ENCODE results near the gene CRIM1. TPM values are rescaled to one million over a fixed set of nuclear protein-coding genes. Genes with fewer than 3 reads are reported as not detected.

Gene CRIM1
- polyA plus RNA-seq, 3 donors from 2014 or later = 1.9 to 3.3 (median 3.0) TPM

DNA sequence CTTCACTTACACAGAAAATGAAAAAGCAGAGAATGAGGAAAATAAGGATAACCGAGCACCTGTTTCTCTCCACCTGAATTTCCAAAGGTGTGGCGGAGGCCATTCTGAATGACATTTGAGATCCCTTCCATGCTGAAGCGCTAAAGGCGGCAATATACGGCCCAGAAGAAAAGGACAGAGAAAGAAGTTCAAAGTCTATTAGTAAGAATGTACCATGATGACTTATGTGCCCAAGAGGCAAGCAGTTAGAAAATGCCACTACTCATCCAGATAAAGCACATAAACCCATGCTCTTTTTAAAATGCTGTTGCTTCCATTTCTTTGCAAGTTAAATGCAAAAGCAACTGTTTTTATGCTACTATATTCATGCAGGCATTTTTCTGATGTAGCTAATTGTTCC lies 205.1 kb downstream of the CRIM1 start:
- H3K4me3 Mint-ChIP-seq = no peak overlapping the region
- no peaks in the 10 kb centered on the region for H3K9me3 Mint-ChIP-seq
- peaks cover 13 to 39% (median 20%) of the 10 kb centered on the region in 3 donors for H3K36me3 Mint-ChIP-seq
- H3K27ac Mint-ChIP-seq = no peak overlapping the region
- peaks cover 0 to 4% (median 2%) of the 10 kb centered on the region in 3 donors for H3K27me3 Mint-ChIP-seq (ENCODE audit: low read depth in 3 of 3)
- no peak for DNase-seq
- H3K4me1 Mint-ChIP-seq = peaks cover 4 to 8% of the 10 kb centered on the region in 2 donors

- no peak overlapping the region for H3K4me3 Mint-ChIP-seq
- no peak for DNase-seq
- peaks cover 0 to 4% (median 2%) of the 10 kb centered on the region in 3 donors for H3K27me3 Mint-ChIP-seq (ENCODE audit: low read depth in 3 of 3)
- H3K4me1 Mint-ChIP-seq = peaks cover 4 to 8% of the 10 kb centered on the region in 2 donors
- peaks cover 13 to 42% (median 20%) of the 10 kb centered on the region in 3 donors for H3K36me3 Mint-ChIP-seq
- no peaks in the 10 kb centered on the region for H3K9me3 Mint-ChIP-seq
- H3K27ac Mint-ChIP-seq = no peak overlapping the region
Observed at GRCh38 chr2:36561237-36561944, 205.8 kb downstream of the CRIM1 start.

DNA sequence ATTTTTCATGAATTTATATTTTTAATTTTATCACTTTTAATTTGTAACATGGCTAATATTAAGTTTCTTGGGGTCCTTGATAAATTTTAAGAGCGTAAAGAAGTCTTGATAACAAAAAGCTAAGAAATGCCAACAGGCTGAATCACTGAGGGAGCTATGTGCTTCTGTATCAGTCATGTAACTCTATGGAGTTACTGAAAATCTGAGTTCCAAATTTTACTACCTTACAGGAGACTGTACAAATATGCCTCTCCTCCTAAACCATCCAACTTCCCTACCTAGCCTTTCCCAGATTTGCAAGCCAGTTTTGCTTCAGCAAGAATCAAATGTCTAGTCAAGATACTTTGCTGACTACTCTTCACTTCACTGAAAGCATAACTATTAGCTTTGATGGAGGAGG lies 206.7 kb downstream of the CRIM1 start:
- Mint-ChIP-seq H3K4me1 (peaks cover 4 to 8% of the 10 kb centered on the region in 2 donors), H3K27ac (no peak overlapping the region), H3K36me3 (peaks cover 18 to 47% (median 26%) of the 10 kb centered on the region in 3 donors), H3K4me3 (no peak overlapping the region), H3K9me3 (no peaks in the 10 kb centered on the region), H3K27me3 (ENCODE audit: low read depth in 3 of 3) (peaks cover 0 to 4% (median 2%) of the 10 kb centered on the region in 3 donors)
- DNase-seq = no peak

GRCh38 chr2:36562973-36563532 lies 207.5 kb downstream of the CRIM1 start:
- DNase-seq = no peak
- Mint-ChIP-seq H3K36me3 (peaks cover 15 to 47% (median 26%) of the 10 kb centered on the region in 3 donors), H3K4me3 (no peak overlapping the region), H3K27ac (no peak overlapping the region), H3K4me1 (peaks cover 4 to 8% of the 10 kb centered on the region in 2 donors), H3K9me3 (no peaks in the 10 kb centered on the region), H3K27me3 (ENCODE audit: low read depth in 3 of 3) (peaks cover 0 to 4% (median 2%) of the 10 kb centered on the region in 3 donors)

GRCh38 chr2:36564377-36564930 lies 208.9 kb downstream of the CRIM1 start:
- no peak for DNase-seq
- H3K4me1 Mint-ChIP-seq = peaks cover 4 to 8% of the 10 kb centered on the region in 2 donors
- peaks cover 0 to 2% (median 1%) of the 10 kb centered on the region in 3 donors for H3K27me3 Mint-ChIP-seq (ENCODE audit: low read depth in 3 of 3)
- H3K36me3 Mint-ChIP-seq = peaks cover 12 to 45% (median 24%) of the 10 kb centered on the region in 3 donors
- no peaks in the 10 kb centered on the region for H3K9me3 Mint-ChIP-seq
- H3K4me3 Mint-ChIP-seq = no peak overlapping the region
- no peak overlapping the region for H3K27ac Mint-ChIP-seq

- Mint-ChIP-seq H3K9me3 (no peaks in the 10 kb centered on the region), H3K36me3 (peaks cover 12 to 34% (median 18%) of the 10 kb centered on the region in 3 donors), H3K27me3 (ENCODE audit: low read depth in 3 of 3) (peaks cover 0 to 2% (median 1%) of the 10 kb centered on the region in 3 donors), H3K4me3 (no peak overlapping the region), H3K4me1 (peaks cover 4 to 8% of the 10 kb centered on the region in 2 donors), H3K27ac (no peak overlapping the region)
- DNase-seq = no peak
Observed at GRCh38 chr2:36565712-36566111, 210.1 kb downstream of the CRIM1 start.

- DNase-seq = no peak
- H3K4me3 Mint-ChIP-seq = no peak overlapping the region
- H3K4me1 Mint-ChIP-seq = peaks cover 4 to 8% of the 10 kb centered on the region in 2 donors
- no peak overlapping the region for H3K27ac Mint-ChIP-seq
- peaks cover 13 to 31% (median 18%) of the 10 kb centered on the region in 3 donors for H3K36me3 Mint-ChIP-seq
- H3K27me3 Mint-ChIP-seq (ENCODE audit: low read depth in 3 of 3) = peaks cover 0 to 2% (median 1%) of the 10 kb centered on the region in 3 donors
- H3K9me3 Mint-ChIP-seq = no peaks in the 10 kb centered on the region
Observed at GRCh38 chr2:36566887-36567286, 211.3 kb downstream of the CRIM1 start.

DNA sequence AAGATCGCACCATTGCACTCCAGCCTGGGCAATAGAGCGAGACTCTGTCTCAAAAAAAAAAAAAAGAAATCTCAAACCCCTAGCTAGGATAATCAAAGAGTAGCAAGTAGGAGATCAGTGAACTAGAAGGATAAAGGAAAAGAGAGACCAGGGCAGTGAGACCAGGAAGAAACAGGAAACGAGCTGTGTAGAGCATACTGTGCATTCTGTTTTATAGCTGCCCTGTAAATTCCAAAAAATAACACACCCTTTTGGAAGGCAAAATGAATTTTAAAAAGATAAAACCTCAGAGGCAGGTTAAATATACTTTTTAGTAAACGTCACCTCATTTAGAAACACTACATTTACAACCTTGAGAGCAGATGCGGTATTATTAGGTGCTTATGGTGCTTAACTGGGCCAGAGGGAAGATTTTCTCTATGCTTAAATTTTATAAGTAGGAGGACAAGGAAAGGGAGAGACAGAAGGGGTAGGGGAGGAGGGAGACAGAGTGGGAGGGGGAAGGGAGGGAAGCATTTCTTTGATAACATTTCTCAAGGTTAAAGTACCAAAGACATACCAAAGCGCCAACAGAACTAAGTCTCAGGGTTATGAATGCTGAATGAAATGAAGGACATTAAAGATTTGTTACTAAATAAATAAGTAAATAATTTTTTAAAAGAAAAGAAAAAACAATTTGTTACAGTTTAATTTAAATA lies 212.3 kb downstream of the CRIM1 start:
- peaks cover 0 to 2% (median 1%) of the 10 kb centered on the region in 3 donors for H3K27me3 Mint-ChIP-seq (ENCODE audit: low read depth in 3 of 3)
- no peak overlapping the region for H3K4me3 Mint-ChIP-seq
- no peak for DNase-seq
- no peak overlapping the region for H3K27ac Mint-ChIP-seq
- peaks cover 16 to 34% (median 18%) of the 10 kb centered on the region in 3 donors for H3K36me3 Mint-ChIP-seq
- no peaks in the 10 kb centered on the region for H3K9me3 Mint-ChIP-seq
- H3K4me1 Mint-ChIP-seq = peaks cover 4 to 8% of the 10 kb centered on the region in 2 donors

GRCh38 chr2:36568516-36569246 lies 213.1 kb downstream of the CRIM1 start:
- Mint-ChIP-seq H3K36me3 (peaks cover 15 to 31% (median 16%) of the 10 kb centered on the region in 3 donors), H3K27ac (no peak overlapping the region), H3K9me3 (no peaks in the 10 kb centered on the region), H3K4me1 (peaks cover 2 to 3% of the 10 kb centered on the region in 2 donors), H3K4me3 (no peak overlapping the region), H3K27me3 (ENCODE audit: low read depth in 3 of 3) (peaks cover 0 to 1% (median 0%) of the 10 kb centered on the region in 3 donors)
- no peak for DNase-seq

DNA sequence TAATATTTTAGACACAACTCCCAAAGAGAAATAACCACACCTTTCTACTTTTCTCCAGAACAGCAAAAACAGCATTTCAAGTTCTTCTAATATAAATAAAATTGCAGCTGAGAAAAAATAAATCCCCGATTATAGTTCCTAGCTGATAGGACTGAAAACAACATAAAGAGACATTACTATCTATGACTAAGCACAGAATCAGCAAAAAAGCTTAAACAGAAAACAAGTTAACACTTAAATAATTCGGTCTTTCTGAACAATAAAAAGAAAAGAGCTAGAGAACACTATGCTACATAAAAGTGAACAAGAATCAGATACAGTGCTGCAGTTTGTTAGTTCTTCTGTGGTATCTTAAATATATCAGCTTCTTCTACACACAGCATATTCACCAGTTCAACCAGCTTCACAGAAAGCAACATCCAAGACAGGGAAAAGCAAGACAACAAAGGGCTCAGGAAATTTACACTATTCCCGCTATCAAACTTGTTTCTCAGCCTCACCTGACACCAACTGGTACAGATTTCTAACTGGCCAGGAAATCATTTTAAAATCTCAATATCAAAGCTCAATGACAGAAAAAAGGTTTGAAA lies 213.8 kb downstream of the CRIM1 start:
- Mint-ChIP-seq H3K4me3 (no peak overlapping the region), H3K36me3 (peaks cover 15 to 26% (median 19%) of the 10 kb centered on the region in 3 donors), H3K27ac (no peak overlapping the region), H3K9me3 (no peaks in the 10 kb centered on the region), H3K27me3 (ENCODE audit: low read depth in 3 of 3) (no peaks in the 10 kb centered on the region), H3K4me1 (no peaks in the 10 kb centered on the region)
- DNase-seq = no peak

GRCh38 chr2:36570416-36570815 lies 214.8 kb downstream of the CRIM1 start:
- H3K4me3 Mint-ChIP-seq = no peak overlapping the region
- H3K9me3 Mint-ChIP-seq = no peaks in the 10 kb centered on the region
- no peaks in the 10 kb centered on the region for H3K4me1 Mint-ChIP-seq
- H3K36me3 Mint-ChIP-seq = peaks cover 11 to 28% (median 16%) of the 10 kb centered on the region in 3 donors
- no peak overlapping the region for H3K27ac Mint-ChIP-seq
- no peaks in the 10 kb centered on the region for H3K27me3 Mint-ChIP-seq (ENCODE audit: low read depth in 3 of 3)
- no peak for DNase-seq

DNA sequence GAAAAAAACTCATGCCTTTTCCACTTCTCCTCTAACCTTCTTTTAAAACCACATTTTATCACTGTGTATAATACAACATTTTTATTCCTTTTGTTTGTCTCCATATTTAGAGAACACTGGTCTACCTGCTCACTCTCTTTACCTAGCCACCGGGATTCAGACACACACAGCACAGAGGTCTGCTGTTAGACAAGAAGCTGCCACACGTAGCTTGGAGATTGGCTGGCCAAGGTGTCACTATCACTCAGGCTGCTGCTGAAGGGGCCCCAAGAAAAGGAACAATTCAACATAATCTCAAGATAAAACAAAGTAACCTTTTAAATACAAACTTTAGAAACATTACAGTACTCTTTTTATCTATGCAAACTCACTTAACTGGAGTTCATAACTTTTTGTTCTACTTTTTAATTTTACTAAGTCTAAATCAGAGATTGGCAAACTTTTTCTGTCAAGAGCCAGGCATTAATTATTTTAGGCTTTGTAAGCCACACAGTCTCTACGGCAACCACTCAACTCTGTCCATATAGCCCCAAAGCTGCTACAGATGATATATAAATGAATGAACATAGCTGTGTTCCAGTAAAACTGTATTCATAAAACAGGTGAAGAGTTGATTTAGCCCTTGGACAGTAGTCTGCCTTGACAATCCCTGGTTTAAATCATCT lies 216.6 kb downstream of the CRIM1 start:
- H3K27ac Mint-ChIP-seq = peak overlapping the region in 2 of 6 donors; percentile 46 to 58

More for the DNA sequence above, 216.6 kb downstream of the CRIM1 start:
- Mint-ChIP-seq H3K9me3 (no peaks in the 10 kb centered on the region), H3K4me3 (no peak overlapping the region), H3K27me3 (ENCODE audit: low read depth in 3 of 3) (no peaks in the 10 kb centered on the region), H3K4me1 (no peaks in the 10 kb centered on the region), H3K36me3 (peaks cover 9 to 29% (median 11%) of the 10 kb centered on the region in 3 donors)
- DNase-seq = no peak

Measured in immature natural killer cell (primary cell).